ENCODE data around the gene CDH9.

Gene CDH9, protein sequence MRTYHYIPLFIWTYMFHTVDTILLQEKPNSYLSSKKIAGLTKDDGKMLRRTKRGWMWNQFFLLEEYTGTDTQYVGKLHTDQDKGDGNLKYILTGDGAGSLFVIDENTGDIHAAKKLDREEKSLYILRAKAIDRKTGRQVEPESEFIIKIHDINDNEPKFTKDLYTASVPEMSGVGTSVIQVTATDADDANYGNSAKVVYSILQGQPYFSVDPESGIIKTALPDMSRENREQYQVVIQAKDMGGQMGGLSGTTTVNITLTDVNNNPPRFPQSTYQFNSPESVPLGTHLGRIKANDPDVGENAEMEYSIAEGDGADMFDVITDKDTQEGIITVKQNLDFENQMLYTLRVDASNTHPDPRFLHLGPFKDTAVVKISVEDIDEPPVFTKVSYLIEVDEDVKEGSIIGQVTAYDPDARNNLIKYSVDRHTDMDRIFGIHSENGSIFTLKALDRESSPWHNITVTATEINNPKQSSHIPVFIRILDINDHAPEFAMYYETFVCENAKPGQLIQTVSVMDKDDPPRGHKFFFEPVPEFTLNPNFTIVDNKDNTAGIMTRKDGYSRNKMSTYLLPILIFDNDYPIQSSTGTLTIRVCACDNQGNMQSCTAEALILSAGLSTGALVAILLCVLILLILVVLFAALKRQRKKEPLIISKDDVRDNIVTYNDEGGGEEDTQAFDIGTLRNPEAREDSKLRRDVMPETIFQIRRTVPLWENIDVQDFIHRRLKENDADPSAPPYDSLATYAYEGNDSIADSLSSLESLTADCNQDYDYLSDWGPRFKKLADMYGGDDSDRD

DNA sequence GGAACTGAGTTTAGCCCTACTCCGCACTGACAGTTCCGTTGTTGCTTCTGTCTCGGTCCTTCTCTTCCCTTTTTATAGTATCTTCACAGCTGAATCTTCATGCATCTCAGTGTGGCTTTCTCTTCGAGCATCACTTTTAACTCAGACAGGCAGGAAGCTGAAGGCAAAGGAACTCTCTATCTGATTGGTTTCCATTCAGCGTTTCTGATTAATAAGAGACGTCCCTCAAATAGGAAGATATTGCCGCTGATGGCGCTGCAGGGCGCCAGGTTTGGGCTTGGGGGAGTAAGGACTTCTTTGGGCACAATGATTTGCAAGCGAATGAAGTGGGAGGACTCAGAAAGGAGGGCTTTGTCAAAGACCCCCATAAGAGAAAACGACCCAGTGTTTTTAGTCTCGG lies at the start of gene CDH9:
CDH9 (minus strand) TSS at position 111 of the 400 bp plus-strand sequence. CDS start 50,253 bp downstream, outside the sequence.
- no peak for DNase-seq

DNA sequence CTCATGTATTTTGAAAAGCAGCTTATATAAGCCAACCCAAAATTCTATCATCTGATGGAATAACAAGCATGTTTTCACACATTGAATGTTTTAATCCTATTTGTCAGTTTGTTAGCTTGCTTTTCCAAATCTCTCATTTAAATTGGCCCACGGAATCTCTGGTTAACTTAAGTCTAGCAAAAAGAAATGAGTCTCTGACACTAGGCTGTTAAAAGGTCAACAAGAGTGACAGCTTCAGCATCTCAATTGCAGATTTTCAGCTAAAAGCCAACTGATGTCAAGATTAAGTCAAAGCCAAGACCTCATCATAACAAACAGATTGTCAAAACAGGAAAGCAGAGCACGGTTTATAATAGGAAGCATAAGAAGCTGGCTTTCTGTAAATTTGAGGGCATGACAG lies 49.4 kb upstream of the CDH9 start:
- DNase-seq, result no peak

DNA sequence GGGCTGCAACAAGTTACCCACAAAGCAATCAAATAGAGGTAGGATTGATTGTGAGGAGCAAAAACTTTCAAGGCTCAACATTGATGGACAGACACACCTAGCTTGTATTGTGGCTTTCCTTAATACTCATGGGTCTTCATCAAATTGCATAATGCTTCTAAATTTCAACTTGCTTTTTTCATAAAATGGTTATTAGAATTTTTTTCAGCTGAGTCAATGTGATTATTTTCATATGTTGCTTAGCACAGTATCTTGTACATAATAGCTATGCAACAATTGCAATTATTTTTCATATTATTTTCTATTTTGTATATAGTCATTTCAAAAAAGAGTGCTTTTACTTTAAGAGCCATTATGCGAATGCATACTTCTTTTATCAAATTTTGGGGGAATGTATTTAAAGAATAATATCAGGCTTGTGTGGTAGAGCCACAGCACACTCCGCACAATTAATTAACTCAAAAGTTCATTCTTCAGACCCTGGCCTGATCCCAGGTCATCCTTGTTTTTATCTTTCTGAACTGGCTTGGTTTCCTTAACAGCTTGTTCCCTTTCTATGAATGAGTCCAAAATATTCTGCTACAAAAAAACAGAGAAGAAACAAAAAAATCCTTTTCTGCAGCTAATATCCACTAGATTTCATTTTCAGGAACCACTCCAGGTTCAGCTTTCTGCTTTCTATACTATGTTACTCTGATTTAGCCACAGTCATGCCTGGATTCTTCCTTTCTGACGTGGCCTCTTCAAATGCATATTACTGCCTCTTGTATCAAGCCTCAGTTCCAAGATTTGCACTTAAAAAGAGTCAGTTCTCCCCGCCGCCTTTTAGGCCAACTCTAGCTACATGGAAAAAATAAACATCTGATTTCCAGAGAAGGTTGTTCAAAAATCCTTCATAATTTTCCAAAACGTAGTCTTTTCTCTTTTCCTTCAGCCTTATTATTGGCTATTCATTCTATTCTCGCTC lies 45.3 kb upstream of the CDH9 start:
- DNase-seq, result no peak

DNA sequence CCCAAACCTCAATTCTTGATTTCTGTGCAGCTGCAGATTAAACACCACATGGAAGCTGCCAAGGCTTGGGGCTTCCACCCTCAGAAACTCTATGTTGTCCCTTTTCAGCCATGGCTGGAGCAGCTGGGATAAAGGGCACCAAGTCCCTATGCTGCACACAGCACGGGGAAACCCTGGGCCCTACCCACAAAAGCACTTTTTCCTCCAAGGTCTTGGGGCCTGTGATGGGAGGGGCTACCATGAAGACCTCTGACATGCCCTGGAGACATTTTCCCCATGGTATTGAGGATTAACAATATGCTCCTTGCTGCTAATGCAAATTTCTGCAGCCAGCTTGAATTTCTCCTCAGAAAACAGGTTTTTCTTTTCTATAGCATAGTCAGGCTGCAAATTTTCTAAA lies 41.8 kb upstream of the CDH9 start:
- DNase-seq, result no peak

DNA sequence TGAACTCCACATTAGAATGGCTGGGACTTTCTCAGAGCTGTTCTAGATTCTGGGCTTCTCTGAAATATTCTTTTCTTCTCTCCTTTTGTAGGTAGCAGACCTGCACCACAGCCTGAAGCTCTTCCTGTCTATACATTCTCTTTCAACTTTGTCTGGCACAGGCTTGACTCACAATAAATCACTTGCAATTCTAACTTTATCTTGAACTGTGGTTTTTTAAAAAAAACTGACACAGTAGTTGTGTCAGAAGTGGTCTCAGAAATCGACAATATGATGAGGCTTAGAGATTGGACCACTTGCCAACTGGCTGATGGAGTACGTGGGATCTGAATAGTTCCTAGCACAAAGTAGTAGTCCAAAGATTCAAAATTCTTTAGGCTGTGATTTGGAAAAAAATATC lies 24.1 kb upstream of the CDH9 start:
- no peak for DNase-seq

DNA sequence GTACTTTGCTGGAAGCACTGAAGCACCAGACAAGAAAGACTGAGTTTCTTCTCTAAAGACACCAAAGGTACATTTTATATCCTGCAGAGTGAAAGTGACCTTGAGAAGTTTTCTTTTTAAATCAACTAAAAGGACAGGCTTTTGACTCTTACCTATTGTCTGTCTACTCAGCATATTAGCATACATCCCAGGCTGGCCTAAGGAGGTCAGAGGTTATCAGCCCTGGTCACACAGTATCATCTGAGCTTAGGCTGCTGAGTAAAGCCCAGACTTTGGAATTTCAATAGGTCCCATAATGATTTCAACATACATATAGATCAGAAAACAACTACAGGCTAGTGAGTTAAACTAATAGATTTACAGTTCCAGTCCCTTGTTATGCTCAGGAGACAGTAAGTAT lies 10.1 kb upstream of the CDH9 start:
- no peak for DNase-seq

DNA sequence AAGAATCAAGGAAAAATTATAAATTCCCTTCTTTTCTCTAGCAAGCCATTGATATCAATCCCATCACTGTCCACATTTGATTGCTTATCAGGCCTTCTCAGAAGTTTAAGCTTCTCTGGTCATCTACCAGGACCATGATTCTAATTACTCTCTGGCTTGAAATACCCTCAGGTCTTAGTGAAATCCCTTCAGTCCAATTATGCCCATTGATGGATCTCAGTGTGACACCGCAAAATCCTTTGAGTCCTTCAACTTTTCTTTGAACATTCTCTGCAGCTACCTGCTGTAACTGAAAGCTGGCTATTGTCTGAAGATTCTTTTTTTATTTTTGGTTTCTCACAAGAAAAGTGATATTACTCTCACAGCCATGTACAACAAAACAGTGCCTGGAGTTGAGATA lies 3.0 kb upstream of the CDH9 start:
- DNase-seq, result no peak

DNA sequence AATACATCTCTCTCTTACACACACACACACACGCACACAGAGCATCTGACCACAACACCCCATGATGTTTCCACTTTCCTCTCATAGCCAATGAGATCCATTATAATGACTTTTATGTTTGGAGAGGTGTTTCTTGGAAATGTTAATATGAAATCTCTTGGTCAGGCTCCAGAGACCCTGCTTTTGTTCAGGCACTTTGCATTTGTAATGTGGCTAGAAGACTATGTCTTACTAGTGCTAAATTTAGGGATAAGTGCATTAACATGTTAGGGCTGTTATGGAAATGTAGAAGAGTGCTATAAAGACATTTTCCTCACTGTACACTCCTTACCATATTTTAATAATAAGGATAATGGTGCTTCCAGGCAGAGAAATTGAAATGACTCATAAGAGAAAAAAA lies 3.8 kb downstream of the CDH9 start:
- DNase-seq, result no peak

DNA sequence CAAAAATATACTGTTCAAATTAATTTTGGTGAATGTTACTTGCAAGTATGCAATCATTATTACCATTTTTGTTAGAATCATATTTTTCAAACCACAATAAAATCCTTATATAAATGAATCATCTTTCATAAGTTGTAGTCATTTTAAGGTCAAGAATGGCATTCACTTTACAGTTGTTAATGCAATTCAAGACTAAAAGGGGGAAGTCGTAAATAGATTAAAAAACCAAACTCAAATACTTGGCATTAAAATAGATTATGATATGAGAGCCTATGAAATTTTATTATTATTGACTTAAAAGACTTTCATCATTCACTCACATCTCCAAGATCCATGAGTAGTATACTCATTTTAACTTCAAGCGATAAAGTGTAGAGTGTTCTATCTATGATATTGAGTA lies 11.6 kb downstream of the CDH9 start:
- no peak for DNase-seq

DNA sequence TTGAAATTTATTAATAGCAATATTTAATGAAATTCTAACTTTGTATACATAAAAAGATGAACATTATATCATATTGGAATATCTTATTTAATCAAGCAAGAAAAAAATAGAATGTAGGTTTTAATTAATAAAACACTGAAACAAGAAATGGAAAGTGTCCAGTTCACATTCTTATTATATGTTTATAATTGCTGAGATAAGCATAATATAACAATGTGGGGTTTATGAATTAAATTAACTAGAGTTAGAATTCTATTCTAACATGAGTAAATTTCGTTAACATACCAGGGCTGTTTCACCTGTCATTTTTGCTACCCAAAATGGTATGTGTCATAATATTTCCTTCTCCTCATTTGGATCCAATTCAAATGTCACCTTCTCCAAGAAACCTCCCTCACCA lies 12.3 kb downstream of the CDH9 start:
- no peak for DNase-seq

DNA sequence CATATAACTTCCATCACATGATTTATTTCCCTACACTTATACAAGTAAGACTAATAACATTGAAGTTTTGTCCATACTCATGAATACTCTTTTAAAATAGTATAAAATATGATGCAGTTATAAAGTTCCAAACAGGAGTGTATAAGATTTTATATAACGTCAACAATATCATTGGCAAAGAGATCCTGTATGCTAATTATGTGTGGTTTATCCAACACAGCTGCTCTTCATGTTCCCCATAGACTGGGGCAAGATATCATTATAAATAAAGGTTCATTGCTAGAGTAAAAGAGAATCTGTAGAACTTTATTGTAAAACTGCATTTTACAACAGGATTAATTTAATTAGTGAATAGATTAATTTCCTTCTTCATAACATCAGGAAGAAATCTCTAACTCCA lies 16.9 kb downstream of the CDH9 start:
- DNase-seq, result no peak

DNA sequence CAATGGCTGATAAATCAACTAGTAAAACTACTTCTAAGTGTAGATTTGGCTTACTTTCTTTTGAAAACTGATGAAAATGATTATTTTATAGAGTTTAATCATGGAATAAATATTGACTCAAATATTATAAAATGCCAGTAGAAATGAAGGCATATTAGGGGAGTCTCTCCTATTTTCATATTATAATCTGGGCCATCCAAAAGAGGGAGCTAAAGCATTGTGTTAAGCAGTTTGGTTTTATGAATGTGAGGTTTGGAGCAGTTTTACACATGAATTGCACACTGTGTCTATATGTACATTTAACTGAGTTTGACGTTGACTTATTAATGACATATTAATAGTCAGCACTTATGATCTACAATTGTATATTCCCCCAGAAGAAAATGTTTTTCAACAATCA lies 17.4 kb downstream of the CDH9 start:
- no peak for DNase-seq

DNA sequence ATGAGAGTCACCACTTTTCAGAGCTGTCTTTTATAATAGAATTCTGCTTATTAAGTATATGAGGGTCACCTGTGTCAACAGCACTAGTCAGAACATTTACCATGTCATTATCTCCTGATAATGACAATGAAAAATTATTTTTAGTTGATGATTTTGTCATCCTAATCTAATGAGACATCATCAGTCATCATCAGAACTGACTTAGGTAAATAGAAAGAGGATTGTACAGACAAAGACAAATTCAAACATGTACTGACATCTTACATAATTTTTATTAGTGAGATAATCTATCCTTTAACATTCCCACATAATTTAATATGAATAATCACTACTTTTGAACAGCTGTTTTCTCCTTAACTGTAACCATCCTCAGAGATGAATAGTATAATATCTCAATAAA lies 22.6 kb downstream of the CDH9 start:
- DNase-seq, result no peak

DNA sequence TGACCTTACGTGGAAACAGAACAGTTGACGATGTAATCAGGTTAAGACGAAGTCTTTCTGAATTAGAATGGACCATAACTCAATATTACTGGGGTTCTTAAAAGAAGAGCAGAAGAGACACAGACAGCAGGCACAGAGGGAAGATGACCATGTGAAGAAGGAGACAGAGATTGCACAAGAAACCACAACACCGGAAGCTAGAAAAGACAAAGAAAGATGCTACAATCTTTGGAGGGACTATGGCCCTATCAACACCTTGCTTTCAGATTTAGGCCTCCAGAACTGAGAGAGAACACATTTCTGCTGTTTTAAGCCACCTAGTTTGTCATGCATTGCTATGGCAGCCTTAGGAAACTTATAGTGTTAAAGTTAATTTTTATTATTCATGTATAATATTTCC lies 27.1 kb downstream of the CDH9 start:
- DNase-seq, result no peak

DNA sequence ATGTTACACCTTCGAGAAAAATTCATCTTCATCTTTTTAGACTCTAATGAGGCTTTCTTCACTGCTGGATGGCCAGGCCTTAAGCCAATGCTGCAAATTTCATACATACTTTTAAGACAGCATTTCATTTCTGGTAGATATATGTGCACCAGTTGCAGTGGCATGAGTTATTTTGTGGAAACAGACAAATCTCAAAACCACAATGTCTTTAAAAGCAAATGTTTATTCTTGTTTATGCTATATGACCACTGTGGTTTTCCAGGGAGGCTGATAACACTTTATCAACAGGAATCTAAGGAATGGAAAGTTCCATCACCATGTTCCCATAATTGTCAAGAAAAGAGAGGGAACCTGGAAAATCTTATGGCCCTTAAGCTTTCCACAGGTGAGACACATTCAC lies 27.7 kb downstream of the CDH9 start:
- no peak for DNase-seq

DNA sequence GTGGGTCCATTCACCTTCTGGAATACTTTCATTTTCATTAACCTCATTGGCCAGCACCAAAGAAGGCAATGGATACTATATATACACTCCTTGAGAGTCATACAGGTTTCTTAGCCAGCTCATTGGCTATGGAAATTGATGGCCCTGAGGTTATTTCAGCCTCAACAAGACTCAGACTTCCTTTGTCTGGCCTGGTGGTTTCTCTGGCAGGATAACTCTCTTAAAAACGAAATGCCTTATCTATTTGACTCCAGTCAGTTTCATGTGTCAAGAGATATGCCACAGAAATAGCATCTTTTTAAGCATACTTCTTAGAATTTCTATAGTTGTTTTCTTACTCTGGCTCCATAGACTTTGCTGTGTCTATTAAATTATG lies 28.9 kb downstream of the CDH9 start:
- no peak for DNase-seq

DNA sequence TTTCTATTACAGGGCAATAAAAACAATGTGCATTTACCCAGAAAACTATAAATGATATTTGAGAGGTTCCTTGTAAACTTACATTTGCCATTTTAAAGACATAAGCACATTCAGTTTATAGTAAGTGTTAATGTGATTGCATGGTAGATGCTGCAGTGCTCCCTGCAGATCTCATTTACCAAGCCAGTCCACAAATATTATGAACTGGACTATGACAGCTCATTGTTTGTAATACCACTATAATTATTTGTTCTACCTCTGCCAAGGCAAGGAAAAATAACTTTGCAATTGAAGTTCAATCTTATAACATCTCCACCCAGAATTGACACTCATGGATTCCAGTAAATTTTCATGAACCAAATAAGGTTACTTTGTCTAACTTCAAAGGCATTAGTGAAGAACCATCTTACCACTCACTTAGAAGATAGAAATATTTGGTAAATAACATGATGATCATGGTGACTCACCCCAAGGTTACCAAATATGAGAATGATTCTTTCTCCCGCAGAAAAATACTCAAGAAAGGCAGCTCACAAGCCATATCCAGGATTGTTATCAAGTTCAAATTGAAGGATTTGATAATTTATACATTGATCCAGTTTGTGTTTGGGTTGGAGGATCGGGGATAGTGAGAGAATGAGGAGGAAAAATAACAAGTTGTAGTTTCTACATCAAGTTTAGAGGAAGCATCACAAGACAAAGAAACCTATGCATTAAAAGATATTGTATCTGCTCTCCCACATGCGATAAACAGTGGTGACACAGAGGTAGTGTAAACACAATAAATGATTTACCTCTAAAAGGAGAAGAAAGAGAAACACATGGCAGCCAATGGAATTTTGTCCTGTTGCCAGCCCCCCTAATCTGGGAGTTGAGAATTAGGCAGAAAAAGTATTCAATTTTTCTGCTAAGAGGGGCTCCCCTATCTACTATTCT lies 29.5 kb downstream of the CDH9 start:
- no peak for DNase-seq

DNA sequence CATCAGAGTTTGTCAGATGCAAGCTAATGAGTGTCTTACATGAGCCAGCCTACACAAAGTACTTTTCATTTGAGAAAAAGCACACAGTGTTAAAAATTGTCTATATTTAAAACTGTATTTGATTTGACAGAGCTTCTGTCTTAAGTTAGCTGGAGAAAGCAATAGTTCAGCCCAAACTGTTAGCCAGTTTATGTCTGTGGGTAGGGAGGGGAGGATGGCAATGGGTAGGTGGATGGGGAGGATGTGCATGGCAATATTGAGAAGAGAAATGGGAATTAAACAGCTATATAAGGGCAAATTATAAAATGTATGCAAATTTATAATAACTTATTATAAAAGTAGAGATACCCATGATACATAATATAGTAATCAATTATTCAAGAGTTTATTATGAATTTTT lies 31.3 kb downstream of the CDH9 start:
- no peak for DNase-seq

DNA sequence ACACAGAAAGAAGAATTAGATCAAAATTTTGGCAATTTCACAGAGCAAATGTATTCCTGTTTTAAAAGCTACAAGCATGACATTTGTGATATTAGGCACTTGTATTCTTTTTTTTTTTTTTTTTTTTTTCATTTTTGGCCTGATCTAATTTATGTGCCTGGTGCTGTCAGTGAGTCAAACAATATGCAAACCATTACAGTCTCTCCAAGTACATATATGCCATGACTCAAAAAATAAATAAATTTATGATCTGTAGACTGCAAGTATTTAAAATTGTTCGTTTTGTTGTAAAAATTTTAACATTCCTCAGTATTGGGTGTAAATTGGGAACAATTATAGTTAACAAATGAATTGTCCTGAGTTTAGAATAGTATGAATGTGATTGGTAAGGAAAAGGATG lies 51.4 kb downstream of the CDH9 start:
- DNase-seq, result no peak

DNA sequence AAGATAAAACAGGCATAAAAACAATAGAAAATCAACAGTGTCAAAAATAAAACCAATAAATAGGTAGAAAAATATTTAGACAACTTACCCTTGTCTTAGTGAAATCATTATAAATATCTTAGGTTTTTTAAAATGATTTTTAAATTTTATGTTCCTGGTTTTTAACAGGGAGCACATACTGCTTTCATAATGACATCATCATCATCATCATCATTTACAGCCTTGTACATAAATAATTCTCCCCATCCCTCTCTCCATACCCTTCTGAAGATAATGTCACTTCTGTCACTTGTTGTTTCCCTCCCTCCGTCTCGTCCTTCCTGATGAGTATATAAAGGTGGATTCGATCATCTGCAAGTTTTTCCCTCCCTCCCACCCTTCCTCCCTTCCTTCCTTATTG lies 56.6 kb downstream of the CDH9 start:
- DNase-seq, result no peak

DNA sequence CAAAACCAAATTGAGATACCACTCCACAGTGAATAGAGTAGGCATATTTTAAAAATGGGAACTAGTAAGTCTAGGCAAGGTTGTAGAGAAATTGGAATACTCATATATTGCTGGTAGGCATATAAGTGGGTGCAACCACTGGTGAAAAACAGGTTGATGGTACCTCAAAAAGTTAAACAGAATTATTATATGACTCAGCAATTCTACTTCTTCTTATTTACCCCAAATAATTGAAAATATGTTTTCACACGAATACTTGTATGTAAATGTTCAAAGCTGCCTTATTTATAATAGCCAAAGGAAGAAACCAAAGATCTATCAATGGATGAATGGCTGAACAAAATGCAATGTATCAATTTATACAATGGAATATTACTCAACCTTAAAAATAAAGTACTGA lies 79.1 kb downstream of the CDH9 start:
- no peak for DNase-seq

DNA sequence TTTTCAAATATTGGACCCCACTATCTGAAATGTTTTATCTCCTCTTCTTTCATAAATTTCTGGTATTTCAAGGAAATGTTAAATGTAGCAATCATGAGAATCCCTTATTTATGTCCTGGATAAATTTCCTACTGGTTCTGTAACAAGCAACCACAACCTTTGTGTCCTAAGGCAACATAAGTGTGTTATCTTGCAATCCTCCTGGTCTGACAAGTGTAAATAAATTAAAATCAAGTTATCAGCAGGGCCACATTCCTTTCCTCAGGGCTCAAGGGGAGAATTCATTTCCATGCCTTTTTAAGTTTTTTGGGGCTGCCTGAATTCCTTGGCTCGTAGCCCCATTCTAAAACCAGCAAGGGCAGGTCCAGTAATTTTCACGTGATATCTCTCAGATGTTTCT lies 83.2 kb downstream of the CDH9 start:
- no peak for DNase-seq
